IMR-90 (cell line): ENCODE measurements around the gene RTBDN. TPM values are rescaled to one million over a fixed set of nuclear protein-coding genes. Genes with fewer than 3 reads are reported as not detected.

Source experiments
- ATAC-seq: fragments of 200-7000 bp; cut with Tn5 transposase; 2 replicates; pipeline ENCODE4 v1.9.1; 2020; ENCODE audit warnings: low read depth, mild to moderate bottlenecking, moderate library complexity
- BruUV-seq: library from RNA; stranded (reverse); fragments of 400-500 nt; replicated peaks from 2 replicates; lab custom pipeline; 2021; lab: Mats Ljungman, UMichigan
- CTCF ChIA-PET: fragments of 300-600 bp; formaldehyde crosslinking; extraction: SDS; loops from one replicate; lab custom pipeline; 2021; ENCODE audit warnings: antibody characterized with exemption; lab: Yijun Ruan, JAX
- POLR2A ChIA-PET: fragments of 300-600 bp; sonication (Branson Sonifier 250); formaldehyde crosslinking; loops from one replicate; lab custom pipeline; 2022; ENCODE audit warnings: antibody characterized with exemption; ENCODE audit not compliant: unreplicated experiment; lab: Charles Lee
- DNase-seq: peaks from one replicate; pipeline ENCODE4 v3.0.0; 2013
- H2AFZ ChIP-seq: replicated peaks from 2 replicates; pipeline ENCODE3; 2013; ENCODE audit warnings: low read length, mild to moderate bottlenecking; ENCODE audit not compliant: poor library complexity
- H2AK5ac ChIP-seq: 2 replicates; pipeline ENCODE4 v1.6.1; 2013; ENCODE audit warnings: low read depth, low read length, inconsistent platforms
- H2AK9ac ChIP-seq: replicated peaks from 2 replicates; pipeline ENCODE3; 2013; ENCODE audit warnings: mild to moderate bottlenecking, low read depth, low read length, moderate library complexity; ENCODE audit not compliant: poor library complexity
- H2BK120ac ChIP-seq: 2 replicates; pipeline ENCODE4 v1.6.1; 2013; ENCODE audit warnings: low read depth, low read length, inconsistent platforms
- H2BK15ac ChIP-seq: 3 replicates; pipeline ENCODE4 v1.6.1; 2013; ENCODE audit warnings: low read depth, low read length, inconsistent platforms
- H2BK20ac ChIP-seq: 2 replicates; pipeline ENCODE4 v1.6.1; 2013; ENCODE audit warnings: low read depth, mild to moderate bottlenecking, inconsistent platforms, low read length, moderate library complexity
- H2BK5ac ChIP-seq: 2 replicates; pipeline ENCODE4 v1.6.1; 2013; ENCODE audit warnings: mild to moderate bottlenecking, low read depth, low read length, inconsistent platforms; ENCODE audit not compliant: poor library complexity, severe bottlenecking
- H3K14ac ChIP-seq: replicated peaks from 2 replicates; pipeline ENCODE4 v1.6.1; 2013; ENCODE audit warnings: low read depth, low read length, inconsistent platforms
- H3K18ac ChIP-seq: 2 replicates; pipeline ENCODE4 v1.6.1; 2013; ENCODE audit warnings: low read depth, low read length, control low read depth
- H3K23ac ChIP-seq: 2 replicates; pipeline ENCODE4 v1.6.1; 2013; ENCODE audit warnings: low read depth, low read length, inconsistent platforms
- H3K27ac ChIP-seq: 2 replicates; pipeline ENCODE4 v1.5.1; 2013; ENCODE audit warnings: mild to moderate bottlenecking, control low read depth, low read length; ENCODE audit not compliant: insufficient read depth
- H3K27me3 ChIP-seq: 2 replicates; pipeline ENCODE4 v1.6.1; 2013; ENCODE audit warnings: low read length; ENCODE audit not compliant: control insufficient read depth, insufficient read depth
- H3K36me3 ChIP-seq: 2 replicates; pipeline ENCODE4 v1.6.1; 2013; ENCODE audit warnings: low read length, mixed read lengths; ENCODE audit not compliant: control insufficient read depth, insufficient read depth
- H3K4ac ChIP-seq: 2 replicates; pipeline ENCODE4 v1.6.1; 2013; ENCODE audit warnings: low read depth, low read length, inconsistent platforms
- H3K4me1 ChIP-seq: 2 replicates; pipeline ENCODE4 v1.6.1; 2013; ENCODE audit warnings: low read length, mixed read lengths; ENCODE audit not compliant: control insufficient read depth, insufficient read depth
- H3K4me2 ChIP-seq: 2 replicates; pipeline ENCODE4 v1.6.1; 2013; ENCODE audit warnings: low read depth, mild to moderate bottlenecking, control low read depth, low read length, moderate library complexity
- H3K4me3 ChIP-seq: 2 replicates; pipeline ENCODE4 v1.5.1; 2013; ENCODE audit warnings: low read depth, mild to moderate bottlenecking, control low read depth, low read length, moderate library complexity; ENCODE audit not compliant: insufficient read depth
- H3K56ac ChIP-seq: 2 replicates; pipeline ENCODE4 v1.6.1; 2013; ENCODE audit warnings: low read length, inconsistent platforms; ENCODE audit not compliant: insufficient read depth; ENCODE audit errors: extremely low read depth
- H3K79me1 ChIP-seq, 2 experiments: 2 replicates each; pipeline ENCODE4 v1.6.1; 2013; ENCODE audit warnings: low read length in 2 of 2, inconsistent platforms in 1 of 2, low read depth in 1 of 2
- H3K9ac ChIP-seq: 2 replicates; pipeline ENCODE4 v1.6.1; 2013; ENCODE audit warnings: low read depth, low read length, control low read depth
- H3K9me1 ChIP-seq: 2 replicates; pipeline ENCODE4 v1.6.1; 2013; ENCODE audit warnings: low read length, inconsistent platforms; ENCODE audit not compliant: insufficient read depth
- H3K9me3 ChIP-seq: 2 replicates; pipeline ENCODE4 v1.6.1; 2013; ENCODE audit warnings: low read length; ENCODE audit not compliant: control insufficient read depth, insufficient read depth
- H4K20me1 ChIP-seq: 2 replicates; pipeline ENCODE4 v1.6.1; 2013; ENCODE audit warnings: low read length, inconsistent platforms; ENCODE audit not compliant: insufficient read depth
- H4K5ac ChIP-seq: 2 replicates; pipeline ENCODE4 v1.6.1; 2013; ENCODE audit warnings: mild to moderate bottlenecking, low read depth, low read length, control low read depth
- H4K8ac ChIP-seq, 2 experiments: 2 replicates each; pipeline ENCODE4 v1.6.1; 2013; ENCODE audit warnings: low read depth in 2 of 2, low read length in 2 of 2, control low read depth in 1 of 2, inconsistent platforms in 1 of 2
- H4K91ac ChIP-seq: 2 replicates; pipeline ENCODE4 v1.6.1; 2013; ENCODE audit warnings: low read depth, low read length, inconsistent platforms; ENCODE audit not compliant: insufficient read depth
- BHLHE40 ChIP-seq: fragments of 150-350 bp; IDR thresholded peaks from 2 replicates; pipeline ENCODE4 v1.6.1; 2016; ENCODE audit warnings: mild to moderate bottlenecking, low read depth, low read length
- CEBPB ChIP-seq: IDR thresholded peaks from 2 replicates; pipeline ENCODE4 v1.6.1; 2012; ENCODE audit warnings: low read depth, low read length, improper control_type of control experiment
- CHD1 ChIP-seq: IDR thresholded peaks from 2 replicates; pipeline ENCODE4 v1.6.1; 2012; ENCODE audit warnings: low read depth, low read length, improper control_type of control experiment
- CTCF ChIP-seq: conservative IDR thresholded peaks from 2 replicates; pipeline ENCODE4 v1.5.1; 2012; ENCODE audit warnings: mild to moderate bottlenecking, low read depth, low read length, improper control_type of control experiment
- FOS ChIP-seq: fragments of 150-350 bp; IDR thresholded peaks from 2 replicates; pipeline ENCODE4 v1.6.1; 2016; ENCODE audit warnings: low read depth, low read length
- MAFK ChIP-seq: IDR thresholded peaks from 2 replicates; pipeline ENCODE4 v1.6.1; 2012; ENCODE audit warnings: low read depth, low read length, improper control_type of control experiment
- MAZ ChIP-seq: IDR thresholded peaks from 2 replicates; pipeline ENCODE4 v1.6.1; 2012; ENCODE audit warnings: low read depth, mild to moderate bottlenecking, low read length, improper control_type of control experiment, moderate library complexity, borderline replicate concordance
- MXI1 ChIP-seq: IDR thresholded peaks from 2 replicates; pipeline ENCODE4 v1.6.1; 2012; ENCODE audit warnings: low read depth, mild to moderate bottlenecking, low read length, moderate library complexity, borderline replicate concordance
- NFE2L2 ChIP-seq: fragments of 150-350 bp; IDR thresholded peaks from 2 replicates; pipeline ENCODE4 v1.6.1; 2016; ENCODE audit warnings: low read depth, mild to moderate bottlenecking, low read length
- POLR2A ChIP-seq: IDR thresholded peaks from 2 replicates; pipeline ENCODE4 v1.6.1; 2012; ENCODE audit warnings: mild to moderate bottlenecking, low read depth, low read length
- RAD21 ChIP-seq: IDR thresholded peaks from 2 replicates; pipeline ENCODE4 v1.6.1; 2012; ENCODE audit warnings: low read length, improper control_type of control experiment
- RCOR1 ChIP-seq: IDR thresholded peaks from 2 replicates; pipeline ENCODE4 v1.6.1; 2012; ENCODE audit warnings: mild to moderate bottlenecking, low read length, improper control_type of control experiment; ENCODE audit not compliant: insufficient replicate concordance
- RFX5 ChIP-seq: IDR thresholded peaks from 2 replicates; pipeline ENCODE4 v1.8.0; 2012; ENCODE audit warnings: low read depth, mild to moderate bottlenecking, low read length, moderate library complexity
- SMC3 ChIP-seq: fragments of 150-350 bp; IDR thresholded peaks from 2 replicates; pipeline ENCODE4 v1.6.1; 2016; ENCODE audit warnings: low read depth, mild to moderate bottlenecking, antibody characterized with exemption, low read length, moderate library complexity
- USF2 ChIP-seq: fragments of 150-350 bp; IDR thresholded peaks from 2 replicates; pipeline ENCODE4 v1.6.1; 2017; ENCODE audit warnings: mild to moderate bottlenecking, antibody characterized with exemption, low read length, low read depth
- WGBS, 2 experiments: methylation state at CpG; one replicate each; pipeline versions ENCODE4 v1.1.5 to v1.1.7; 2013; ENCODE audit warnings: missing lambda C conversion rate in 2 of 2; ENCODE audit not compliant: insufficient read length in 1 of 2; ENCODE audit errors: extremely low coverage in 2 of 2; 5-methylcytosine and 5-hydroxymethylcytosine counted together
- dilution Hi-C: fragments of 300-500 bp; cut with HindIII; formaldehyde crosslinking; loops from one replicate; pipeline ENCODE4 v1.14.3; 2018; ENCODE audit warnings: low sequenced_read_pairs; ENCODE audit not compliant: unreplicated experiment
- in situ Hi-C: fragments of 300-500 bp; cut with MboI; formaldehyde crosslinking; loops from 3 replicates; pipeline ENCODE4 v1.14.3; 2019; ENCODE audit warnings: low sequenced_read_pairs, inconsistent platforms, mixed read lengths
- intact Hi-C: fragments of 100-400 bp; cut with micrococcal nuclease; formaldehyde crosslinking; loops from 2 replicates; pipeline ENCODE4 v1.10.0; 2022
- polyA plus RNA-seq, 3 experiments: library from polyadenylated mRNA; depleted of rRNA; stranded (reverse); fragments of >200 nt; gene quantifications; 2 replicates each; pipeline ENCODE4 v1.2.3, GENCODE V29; 2012; ENCODE audit warnings: low replicate concordance in 1 of 3
- total RNA-seq: library from RNA; depleted of rRNA; stranded (reverse); fragments of >200 nt; gene quantifications from 2 replicates; pipeline ENCODE4 v1.2.3, GENCODE V29; 2012

RTBDN gene
- total and polyA plus RNA-seq, 2 of the 4 experiments (the other 2 are of a cell fraction) = 0.07 TPM; not detected in 1

GRCh38 chr19:12782424-12783290, 51.7 kb downstream of the RTBDN start:
- Histone ChIP-seq H4K8ac (peak overlapping the region; percentile 92 to 98), H3K56ac (peak overlapping the region; percentile 82), H3K18ac (peak overlapping the region; percentile 99), H3K27ac (peak overlapping the region; percentile 89), H3K4me2 (peak overlapping the region; percentile 96), H3K14ac (peak overlapping the region; percentile 99), H3K9me3 (no peaks in the 10 kb centered on the region), H3K23ac (peak overlapping the region; percentile 92), H3K36me3 (no peaks in the 10 kb centered on the region), H3K9me1 (peaks cover 36% of the 10 kb centered on the region), H3K79me1 (peaks cover 0 to 39% of the 10 kb centered on the region in 2 experiments; a peak in 3 of 4 replicates), H2AFZ (peak overlapping the region; percentile 97), H3K4me1 (peaks cover 49% of the 10 kb centered on the region), H3K9ac (peak overlapping the region; percentile 79), H2BK5ac (peak overlapping the region; percentile 95), H4K20me1 (peaks cover 3% of the 10 kb centered on the region; the same call in 1 of the 2 replicates), H2BK20ac (peak overlapping the region; percentile 91), H2BK120ac (peak overlapping the region; percentile 90), H4K91ac (peak overlapping the region; percentile 97), H2AK5ac (peak overlapping the region; percentile 99), H2BK15ac (peak overlapping the region; percentile 94; the same call in 2 of the 3 replicates), H3K4me3 (peak overlapping the region; percentile 50), H4K5ac (peak overlapping the region; percentile 96), H3K4ac (peak overlapping the region; percentile 100), H2AK9ac (peak overlapping the region; percentile 98), H3K27me3 (no peaks in the 10 kb centered on the region)
- DNase-seq (peak; percentile 85), ATAC-seq (peak; percentile 62)
- dilution Hi-C loops = no loop called here
- CTCF ChIA-PET = interaction anchor here (1.0 to 1.4 kb wide), 3 partner anchors 13 to 65 kb away, joined by 3 to 5 read pairs (median 3); no protein-coding TSS in a partner anchor
- WGBS, 2 experiments = 0% methylated on average over 11 of the region's 88 CpGs; no CpG with 5 or more reads in 1 of the 2 experiments
- intact Hi-C loops = no loop called here
- in situ Hi-C loops = loop anchor here (25.0 kb wide), 1 partner anchor 1055 kb away; no protein-coding TSS in a partner anchor
- POLR2A ChIA-PET = interaction anchor here (0.6 to 1.6 kb wide), 2 partner anchors 9 to 82 kb away, joined by 3 to 11 read pairs; partner anchors contain the start of gene JUNB
- no TSS peak for BruUV-seq
- TF ChIP-seq MAZ = peak; percentile 99
- 0 out of 2 replicates have a peak, but pooled peaks have one; percentile 12 for TF ChIP-seq NFE2L2
- TF ChIP-seq BHLHE40 = peak; percentile 83
- peak; percentile 24; the same call in 1 of the 2 replicates for TF ChIP-seq POLR2A
- TF ChIP-seq CTCF = 0 out of 2 replicates have a peak, but pooled peaks have one; percentile 12
- TF ChIP-seq RAD21 = no peak
- no peak for TF ChIP-seq RFX5
- TF ChIP-seq RCOR1 = no peak
- TF ChIP-seq CHD1 = 0 out of 2 replicates have a peak, but pooled peaks have one; percentile 12
- TF ChIP-seq MXI1 = peak; percentile 73
- no peak for TF ChIP-seq CEBPB
- no peak for TF ChIP-seq SMC3
- no peak for TF ChIP-seq MAFK
- peak; percentile 59 for TF ChIP-seq USF2
- TF ChIP-seq FOS = peak; percentile 97
